NB4 (cell line): Measurements from ENCODE around the gene LANCL2.

Experiments
- DNase-seq: peaks from one replicate; pipeline ENCODE4 v3.0.0; 2010; ENCODE audit warnings: low read depth
- H3K4me3 ChIP-seq: one replicate; pipeline ENCODE4 v1.5.1; 2011; ENCODE audit warnings: mild to moderate bottlenecking, low read depth, low read length, moderate library complexity
- MAX ChIP-seq: IDR thresholded peaks from 2 replicates; pipeline ENCODE4 v1.6.1; 2011; ENCODE audit warnings: low read depth, low read length
- MYC ChIP-seq: IDR thresholded peaks from 2 replicates; pipeline ENCODE4 v1.6.1; 2011; ENCODE audit warnings: low read depth, low read length
- POLR2A ChIP-seq: IDR thresholded peaks from 2 replicates; pipeline ENCODE4 v1.6.1; 2011; ENCODE audit warnings: mild to moderate bottlenecking; ENCODE audit not compliant: insufficient read length; ENCODE audit errors: extremely low read depth
- TF ChIP-seq, protein P1 (sequence below): IDR thresholded peaks from one replicate; pipeline ENCODE4 v1.5.1; 2012; ENCODE audit warnings: low read depth, low read length

LANCL2 gene

DNA sequence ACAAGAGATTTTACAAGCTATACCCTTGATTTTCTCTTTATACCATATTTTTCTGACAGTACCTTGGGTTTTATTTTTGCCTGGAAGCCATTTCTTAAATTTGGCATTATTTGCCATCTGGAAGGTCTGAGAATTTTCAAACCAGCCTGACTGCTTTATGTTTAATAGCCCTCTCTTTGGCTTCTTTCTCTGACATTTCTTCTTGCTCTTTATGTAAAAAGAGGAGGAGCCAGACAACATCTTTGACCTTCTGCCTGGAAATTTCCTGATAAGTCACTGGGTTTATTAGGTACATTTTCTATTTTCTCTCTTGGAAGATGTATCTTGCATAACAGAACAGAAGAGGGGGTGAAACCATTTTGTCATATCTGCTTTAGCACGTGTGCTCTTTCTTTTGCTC lies 79.6 kb downstream of the LANCL2 start:
- H3K4me3 ChIP-seq, result no peak overlapping the region
- DNase-seq, result no peak
- TF ChIP-seq MAX (no peak), POLR2A (no peak), MYC (no peak)
- TF ChIP-seq, protein P1, sequence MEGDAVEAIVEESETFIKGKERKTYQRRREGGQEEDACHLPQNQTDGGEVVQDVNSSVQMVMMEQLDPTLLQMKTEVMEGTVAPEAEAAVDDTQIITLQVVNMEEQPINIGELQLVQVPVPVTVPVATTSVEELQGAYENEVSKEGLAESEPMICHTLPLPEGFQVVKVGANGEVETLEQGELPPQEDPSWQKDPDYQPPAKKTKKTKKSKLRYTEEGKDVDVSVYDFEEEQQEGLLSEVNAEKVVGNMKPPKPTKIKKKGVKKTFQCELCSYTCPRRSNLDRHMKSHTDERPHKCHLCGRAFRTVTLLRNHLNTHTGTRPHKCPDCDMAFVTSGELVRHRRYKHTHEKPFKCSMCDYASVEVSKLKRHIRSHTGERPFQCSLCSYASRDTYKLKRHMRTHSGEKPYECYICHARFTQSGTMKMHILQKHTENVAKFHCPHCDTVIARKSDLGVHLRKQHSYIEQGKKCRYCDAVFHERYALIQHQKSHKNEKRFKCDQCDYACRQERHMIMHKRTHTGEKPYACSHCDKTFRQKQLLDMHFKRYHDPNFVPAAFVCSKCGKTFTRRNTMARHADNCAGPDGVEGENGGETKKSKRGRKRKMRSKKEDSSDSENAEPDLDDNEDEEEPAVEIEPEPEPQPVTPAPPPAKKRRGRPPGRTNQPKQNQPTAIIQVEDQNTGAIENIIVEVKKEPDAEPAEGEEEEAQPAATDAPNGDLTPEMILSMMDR, result no peak

DNA sequence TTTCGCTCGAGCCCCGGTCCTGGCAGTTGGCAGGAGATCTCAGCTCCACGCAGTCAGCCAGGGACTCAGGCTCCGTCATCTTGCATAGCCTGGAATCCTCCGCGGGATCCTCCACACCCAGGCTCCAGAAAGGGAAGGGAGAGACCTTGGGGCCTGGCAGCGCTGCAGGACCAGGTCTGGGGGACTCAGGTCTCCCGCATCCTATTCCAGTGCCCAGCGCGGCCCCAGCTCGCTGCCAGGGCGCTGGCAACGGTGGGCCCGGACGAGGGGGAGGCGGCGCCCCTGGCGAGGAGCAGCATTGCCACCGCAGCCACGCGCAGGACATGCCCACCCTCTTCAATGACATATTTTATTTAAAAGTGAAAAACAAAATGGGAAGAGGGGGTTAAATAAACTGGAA lies 83.4 kb downstream of the LANCL2 start:
- H3K4me3 ChIP-seq, result no peak overlapping the region
- no peak for DNase-seq
- no peak for TF ChIP-seq POLR2A
- TF ChIP-seq, protein P1, result no peak
- TF ChIP-seq MYC, result no peak

GRCh38 chr7:55449205-55449991 lies 84.3 kb downstream of the LANCL2 start:
- DNase-seq, result no peak
- H3K4me3 ChIP-seq, result no peak overlapping the region
- TF ChIP-seq POLR2A (no peak), MAX (no peak), MYC (no peak)
- TF ChIP-seq, protein P1, result no peak

- TF ChIP-seq, protein P1, result no peak
- TF ChIP-seq MYC (no peak), MAX (no peak), POLR2A (no peak)
- no peak for DNase-seq
- no peak overlapping the region for H3K4me3 ChIP-seq
Observed at GRCh38 chr7:55449992-55450535, 84.9 kb downstream of the LANCL2 start.

DNA sequence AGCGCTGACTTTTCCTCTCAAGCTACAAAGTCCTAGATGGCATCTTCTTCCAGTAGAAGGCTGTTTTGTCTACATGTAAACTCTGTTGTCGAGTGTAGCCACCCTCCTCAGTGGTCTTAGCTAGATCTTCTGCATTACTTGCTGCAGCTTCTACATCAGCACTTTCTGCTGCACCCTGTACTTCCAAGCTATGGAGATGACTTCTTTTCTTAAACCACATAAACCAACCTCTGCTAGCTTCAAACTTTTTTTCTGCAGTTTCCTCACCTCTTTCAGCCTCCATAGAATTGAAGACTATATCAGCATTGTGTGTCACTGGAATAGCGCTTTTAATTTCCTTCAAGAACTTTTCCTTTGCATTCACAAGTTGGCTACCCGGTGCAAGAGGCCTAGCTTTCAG lies 87.8 kb downstream of the LANCL2 start:
- no peak overlapping the region for H3K4me3 ChIP-seq
- TF ChIP-seq POLR2A, result no peak
- no peak for TF ChIP-seq MAX
- TF ChIP-seq, protein P1, result no peak
- TF ChIP-seq MYC, result no peak
- DNase-seq, result no peak

GRCh38 chr7:55457801-55458200 lies 92.7 kb downstream of the LANCL2 start:
- no peak for DNase-seq
- no peak for TF ChIP-seq MYC
- TF ChIP-seq, protein P1, result no peak
- no peak for TF ChIP-seq MAX
- no peak for TF ChIP-seq POLR2A
- H3K4me3 ChIP-seq, result no peak overlapping the region
